ENCODE results near the gene DHX35.
A peak's percentile ranks its signal among the peaks of the same experiment; 100 is the strongest.
"Not testable (repeated sequence)": the region's sequence is repeated elsewhere in the genome, so short reads cannot be mapped to it uniquely, and the experiment has no call there.

Gene DHX35

DNA sequence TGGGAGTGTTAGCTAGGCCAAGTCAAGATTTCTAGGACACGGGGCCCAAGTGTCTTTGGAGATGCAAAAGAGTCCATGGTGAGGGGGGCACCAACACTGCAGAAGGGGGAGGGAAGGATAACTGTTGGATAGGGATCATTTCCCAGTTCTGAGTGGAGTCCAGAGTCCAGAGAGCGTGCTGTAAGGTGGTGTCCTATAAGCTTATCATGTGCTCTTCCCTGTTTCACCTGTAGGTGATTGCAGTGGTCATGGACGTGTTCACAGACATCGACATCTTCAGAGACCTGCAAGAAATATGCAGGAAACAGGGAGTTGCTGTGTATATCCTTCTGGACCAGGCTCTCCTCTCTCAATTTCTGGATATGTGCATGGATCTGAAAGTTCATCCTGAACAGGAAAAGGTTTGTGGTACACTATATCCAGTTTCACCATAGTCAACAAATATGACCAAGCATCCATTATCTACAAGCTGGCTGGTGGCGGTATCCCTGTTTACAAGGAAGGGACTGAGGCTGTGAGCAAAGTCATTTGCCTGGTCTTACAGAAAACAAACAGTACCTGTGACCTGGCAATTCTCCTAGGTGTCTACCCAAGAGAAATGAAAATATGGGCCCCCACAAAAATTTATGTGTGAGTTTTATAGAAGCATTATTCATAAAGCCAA, 20.3 kb upstream of the DHX35 start:
- no peak for DNase-seq (ENCODE audit: low spot score)

GRCh38 chr20:38945012-38945411, 17.1 kb upstream of the DHX35 start:
- DNase-seq (ENCODE audit: low spot score) = no peak

DNA sequence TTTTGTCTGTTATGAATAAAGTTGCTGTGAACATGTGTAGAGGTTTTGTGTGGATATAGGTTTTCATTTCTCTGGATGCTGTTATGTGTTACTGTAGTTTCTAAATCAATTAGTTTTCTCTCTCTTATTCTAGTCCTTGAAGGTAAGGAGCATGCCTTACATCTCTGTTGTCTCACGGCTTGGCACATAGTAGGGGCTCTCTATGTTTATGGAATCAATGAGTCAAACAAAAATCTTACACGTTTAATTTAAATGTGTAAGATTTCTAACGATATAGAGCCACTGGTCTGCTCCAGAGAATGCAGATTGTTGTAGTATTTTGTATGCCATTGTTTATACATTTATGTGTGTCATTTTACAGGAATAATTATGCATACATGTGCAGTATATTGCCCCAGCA, 15.3 kb upstream of the DHX35 start:
- no peak for DNase-seq (ENCODE audit: low spot score)

DNA sequence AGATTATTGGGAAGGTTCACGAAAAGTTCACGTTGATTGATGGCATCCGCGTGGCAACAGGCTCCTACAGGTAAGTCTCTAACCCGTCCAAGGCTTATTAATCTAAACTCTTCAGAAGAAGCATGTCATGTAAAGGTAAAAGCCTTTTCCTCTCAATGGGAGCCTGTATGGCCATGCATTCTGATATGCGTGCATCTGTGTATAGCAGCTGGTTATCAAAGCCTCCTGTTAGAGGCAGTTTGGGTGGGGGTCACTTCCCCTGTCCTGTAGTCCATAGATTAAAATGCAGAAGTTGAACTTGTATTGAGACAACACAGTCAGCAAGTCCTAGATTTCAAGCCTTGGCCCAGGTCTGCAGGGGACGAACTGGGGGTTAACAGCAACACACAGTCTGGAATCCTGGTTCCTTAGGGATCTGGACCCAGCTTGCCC, 14.2 kb upstream of the DHX35 start:
- DNase-seq (ENCODE audit: low spot score) = no peak

- no peak for DNase-seq (ENCODE audit: low spot score)
These were observed 11.9 kb upstream of the DHX35 start for GRCh38 chr20:38950254-38950653.

GRCh38 chr20:38951611-38952010, 10.5 kb upstream of the DHX35 start:
- DNase-seq (ENCODE audit: low spot score) = no peak

DNA sequence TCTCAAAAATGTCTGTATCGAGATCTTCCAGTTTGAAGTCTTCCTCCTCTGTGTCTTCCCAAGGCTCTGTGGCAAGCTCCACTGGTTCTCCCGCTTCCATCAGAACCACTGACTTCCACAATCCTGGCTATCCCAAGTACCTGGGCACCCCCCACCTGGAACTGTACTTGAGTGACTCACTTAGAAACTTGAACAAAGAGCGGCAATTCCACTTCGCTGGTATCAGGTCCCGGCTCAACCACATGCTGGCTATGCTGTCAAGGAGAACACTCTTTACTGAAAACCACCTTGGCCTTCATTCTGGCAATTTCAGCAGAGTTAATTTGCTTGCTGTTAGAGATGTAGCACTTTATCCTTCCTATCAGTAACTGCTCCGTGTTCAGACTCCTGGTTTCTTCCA, 10.0 kb upstream of the DHX35 start:
- DNase-seq (ENCODE audit: low spot score) = no peak

- DNase-seq (ENCODE audit: low spot score) = no peak
These were observed 8.4 kb upstream of the DHX35 start for GRCh38 chr20:38953630-38954340.

DNA sequence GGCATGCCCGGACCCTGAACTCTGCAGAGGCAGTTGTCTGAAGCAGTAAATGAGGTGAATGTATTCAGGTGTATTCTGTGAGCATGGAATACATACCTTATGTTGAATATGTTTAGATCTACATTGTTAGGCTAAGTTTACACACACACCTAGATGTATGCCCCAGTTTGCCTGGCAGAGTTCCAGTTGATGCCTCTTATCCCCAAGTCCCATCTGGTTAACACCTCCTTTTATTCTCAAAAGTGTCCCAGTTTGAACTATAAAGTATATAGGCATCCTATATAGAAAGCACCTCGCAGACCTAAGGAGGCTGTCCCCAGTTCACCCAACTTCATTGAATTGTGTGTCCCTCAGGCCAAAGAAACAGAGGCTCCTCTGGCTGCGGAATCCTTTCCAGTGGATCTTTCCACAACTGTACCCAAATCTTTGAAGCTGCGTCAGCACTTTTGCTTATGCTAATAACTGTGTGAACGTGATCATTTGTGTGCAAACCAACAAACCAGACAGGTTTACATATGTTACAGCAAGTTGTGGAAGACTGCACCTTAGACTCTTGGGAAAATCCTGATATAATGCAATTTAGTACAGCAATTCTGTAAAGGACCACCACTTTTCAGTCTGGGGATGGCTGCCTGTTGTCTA, 4.8 kb upstream of the DHX35 start:
- DNase-seq (ENCODE audit: low spot score) = no peak

- DNase-seq (ENCODE audit: low spot score) = no peak
These were observed 4.1 kb upstream of the DHX35 start for GRCh38 chr20:38957915-38958485.

GRCh38 chr20:38960187-38960687, 1.9 kb upstream of the DHX35 start:
- DNase-seq (ENCODE audit: low spot score) = not testable (repeated sequence)

GRCh38 chr20:38961530-38962043, 557 bp upstream of the DHX35 start:
- DNase-seq (ENCODE audit: low spot score) = no peak

- DNase-seq (ENCODE audit: low spot score) = no peak
These were observed 821 bp downstream of the DHX35 start for GRCh38 chr20:38962928-38963401.

- no peak for DNase-seq (ENCODE audit: low spot score)
These were observed 1.6 kb downstream of the DHX35 start for GRCh38 chr20:38963745-38964144.

- no peak for DNase-seq (ENCODE audit: low spot score)
These were observed 3.1 kb downstream of the DHX35 start for GRCh38 chr20:38965264-38965663.

DNA sequence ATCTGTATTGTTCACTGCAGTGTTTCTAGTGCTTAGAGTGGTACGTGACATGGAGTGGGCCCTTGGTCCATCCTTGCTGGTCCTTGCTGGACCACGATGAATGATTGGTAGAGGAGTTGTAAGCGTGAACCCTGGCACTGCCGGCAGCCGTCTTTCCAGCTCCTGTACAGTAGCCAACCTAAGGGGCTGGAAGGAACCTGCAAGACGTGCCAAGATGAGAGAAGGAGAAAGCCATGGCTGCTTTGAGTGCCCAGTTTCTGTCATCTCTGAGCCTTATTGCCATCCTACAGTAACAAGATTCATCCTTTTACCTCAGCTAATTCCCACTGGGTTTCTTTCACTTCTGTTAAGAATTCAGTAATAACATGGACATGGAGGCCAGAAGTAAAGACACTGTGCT, 5.9 kb downstream of the DHX35 start:
- DNase-seq (ENCODE audit: low spot score) = no peak

DNA sequence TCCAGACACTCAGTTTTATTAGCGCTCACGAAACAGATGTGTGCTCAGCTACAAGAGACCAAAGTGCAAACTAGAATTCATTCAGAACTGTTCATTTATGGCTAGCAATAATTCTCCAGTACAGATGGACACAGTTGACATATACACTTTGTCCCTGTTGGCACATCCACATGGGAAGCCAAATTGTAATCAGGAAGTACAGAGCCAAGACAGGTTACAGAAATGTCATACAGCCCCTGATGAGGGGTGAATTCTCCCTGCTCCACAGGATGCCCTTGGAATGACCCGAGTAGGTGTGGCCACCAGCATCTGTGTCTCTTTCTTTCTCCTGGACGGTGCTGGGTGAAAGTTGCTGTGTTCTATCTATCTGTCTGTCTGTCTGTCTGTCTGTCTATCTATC, 7.6 kb downstream of the DHX35 start:
- DNase-seq (ENCODE audit: low spot score) = peak; percentile 26

- no peak for DNase-seq (ENCODE audit: low spot score)
These were observed 8.2 kb downstream of the DHX35 start for GRCh38 chr20:38970302-38970701.

GRCh38 chr20:38973107-38973506, 11.0 kb downstream of the DHX35 start:
- DNase-seq (ENCODE audit: low spot score) = no peak

DNA sequence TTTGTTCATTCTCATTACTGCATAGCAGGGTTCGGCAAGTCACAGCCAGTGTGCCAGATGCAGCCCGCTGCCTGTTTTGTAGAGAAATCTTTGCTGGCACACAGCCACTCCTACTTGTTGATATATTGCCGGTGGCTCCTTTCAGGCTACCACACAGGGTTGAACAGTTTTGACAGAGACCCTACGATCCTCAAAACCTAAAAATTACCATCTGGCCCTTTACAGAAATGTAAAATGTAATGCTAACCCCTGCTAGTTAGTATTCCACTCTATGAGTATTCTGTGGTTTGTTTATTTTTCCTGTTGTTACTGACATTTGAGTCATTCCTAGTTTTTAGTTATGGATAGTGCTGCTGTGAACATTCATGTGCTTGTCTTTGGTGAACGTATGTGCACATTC, 11.5 kb downstream of the DHX35 start:
- DNase-seq (ENCODE audit: low spot score) = no peak

DNA sequence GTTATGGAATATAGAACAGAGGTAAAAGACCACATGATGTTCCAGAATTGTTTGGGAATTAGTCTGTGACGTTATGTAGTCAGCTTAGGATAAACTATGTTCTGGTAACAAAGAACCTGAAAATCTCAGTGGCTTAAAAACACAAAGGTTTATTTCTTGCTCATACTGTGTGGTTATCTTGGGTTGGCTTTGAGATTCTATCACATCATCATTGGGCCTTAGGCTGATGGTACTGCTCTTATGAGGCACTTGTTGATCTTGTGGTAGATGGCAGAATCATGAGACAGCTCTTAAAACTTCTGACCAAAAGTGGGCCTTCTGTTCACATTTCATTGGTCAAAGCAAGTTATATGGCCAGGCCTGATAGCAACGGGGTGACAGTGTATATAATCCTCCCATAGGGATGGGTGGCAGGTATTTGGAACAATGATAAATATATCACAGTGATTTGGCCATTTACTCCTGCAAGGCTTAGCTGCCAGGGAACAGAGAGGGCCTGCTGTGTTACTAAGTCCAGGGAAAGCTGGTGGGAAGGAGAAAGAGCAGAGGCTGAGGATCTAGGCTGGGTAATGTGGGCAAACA, 13.5 kb downstream of the DHX35 start:
- no peak for DNase-seq (ENCODE audit: low spot score)

DNA sequence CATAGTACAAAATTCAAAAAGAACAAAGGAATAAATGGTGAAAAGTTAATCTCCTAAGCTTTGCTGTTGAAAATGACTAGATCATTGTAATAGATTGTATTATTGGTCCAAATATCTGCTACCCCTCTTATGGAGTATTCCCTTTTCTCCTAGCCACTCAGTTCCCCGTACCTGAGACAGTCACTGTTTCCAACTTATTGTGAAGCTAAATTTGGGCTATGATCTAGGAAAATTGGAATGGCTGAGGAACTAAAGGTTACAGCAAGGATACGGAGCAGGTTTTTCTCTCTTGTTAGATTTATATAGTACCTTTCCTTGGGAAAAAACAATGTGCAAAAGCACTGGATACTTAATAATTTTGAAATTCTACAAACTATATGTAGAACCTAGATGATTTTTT, 17.3 kb downstream of the DHX35 start:
- DNase-seq (ENCODE audit: low spot score) = no peak

Data from HuH-7 (cell line).